Measurements from ENCODE around the gene SLC6A5.

GRCh38 chr11:20638074-20638473, 38.7 kb downstream of the SLC6A5 start:
- TF ChIP-seq POLR2AphosphoS5 (IDR thresholded peaks at IDR 0.05; ENCODE audit: low read depth, low read length) = no peak
- no peak for TF ChIP-seq CTCF (IDR thresholded peaks at IDR 0.05)
- no peak for TF ChIP-seq RFX5 (IDR thresholded peaks at IDR 0.05; ENCODE audit: low read length)
- no peak for TF ChIP-seq EZH2phosphoT487 (IDR thresholded peaks at IDR 0.05; ENCODE audit: borderline replicate concordance, low read depth)
- TF ChIP-seq MXI1 (IDR thresholded peaks at IDR 0.05; ENCODE audit: low read depth, low read length) = no peak
- TF ChIP-seq USF2 (IDR thresholded peaks at IDR 0.05; ENCODE audit: borderline replicate concordance, low read depth, low read length) = no peak
- TF ChIP-seq SMC3 (IDR thresholded peaks at IDR 0.05; ENCODE audit: low read depth, low read length) = no peak
- TF ChIP-seq ZBTB33 (IDR thresholded peaks at IDR 0.05; ENCODE audit: borderline replicate concordance, low read depth) = no peak
- no peak for TF ChIP-seq NFIC (IDR thresholded peaks at IDR 0.05; ENCODE audit: borderline replicate concordance)

Measured in SK-N-SH (cell line).